BE2C (cell line): Measurements from ENCODE around the gene GABPB2. TPM values are rescaled to one million over a fixed set of nuclear protein-coding genes. Genes with fewer than 3 reads are reported as not detected.

Experiments
- DNase-seq: peaks from one replicate; pipeline ENCODE4 v3.0.0-alpha.2; 2020
- H3K27me3 ChIP-seq: fragments of 250-450 bp; sonication (Bioruptor Pico); 2 replicates; pipeline ENCODE4 v1.5.1; 2020; ENCODE audit warnings: mild to moderate bottlenecking
- H3K36me3 ChIP-seq: fragments of 250-450 bp; sonication (Bioruptor Pico); 2 replicates; pipeline ENCODE4 v1.5.1; 2020; ENCODE audit warnings: mild to moderate bottlenecking
- H3K4me1 ChIP-seq: fragments of 250-450 bp; sonication (Bioruptor Pico); 2 replicates; pipeline ENCODE4 v1.5.1; 2020
- H3K4me3 ChIP-seq: 2 replicates; pipeline ENCODE4 v1.5.1; 2011; ENCODE audit warnings: low read depth, low read length
- H3K9me3 ChIP-seq: fragments of 250-450 bp; sonication (Bioruptor Pico); 2 replicates; pipeline ENCODE4 v1.5.1; 2020
- polyA plus RNA-seq: library from polyadenylated mRNA; unstranded; fragments of >200 nt; gene quantifications from one replicate; pipeline ENCODE4 v1.2.1, GENCODE V29; 2012; ENCODE audit warnings: low read depth, missing spikeins; ENCODE audit not compliant: insufficient read length, insufficient read depth
- TF ChIP-seq, protein P1 (sequence below): IDR thresholded peaks from 2 replicates; pipeline ENCODE4 v1.5.1; 2012; ENCODE audit warnings: mild to moderate bottlenecking, low read depth, low read length

Gene GABPB2
- 1.9 TPM for polyA plus RNA-seq

DNA sequence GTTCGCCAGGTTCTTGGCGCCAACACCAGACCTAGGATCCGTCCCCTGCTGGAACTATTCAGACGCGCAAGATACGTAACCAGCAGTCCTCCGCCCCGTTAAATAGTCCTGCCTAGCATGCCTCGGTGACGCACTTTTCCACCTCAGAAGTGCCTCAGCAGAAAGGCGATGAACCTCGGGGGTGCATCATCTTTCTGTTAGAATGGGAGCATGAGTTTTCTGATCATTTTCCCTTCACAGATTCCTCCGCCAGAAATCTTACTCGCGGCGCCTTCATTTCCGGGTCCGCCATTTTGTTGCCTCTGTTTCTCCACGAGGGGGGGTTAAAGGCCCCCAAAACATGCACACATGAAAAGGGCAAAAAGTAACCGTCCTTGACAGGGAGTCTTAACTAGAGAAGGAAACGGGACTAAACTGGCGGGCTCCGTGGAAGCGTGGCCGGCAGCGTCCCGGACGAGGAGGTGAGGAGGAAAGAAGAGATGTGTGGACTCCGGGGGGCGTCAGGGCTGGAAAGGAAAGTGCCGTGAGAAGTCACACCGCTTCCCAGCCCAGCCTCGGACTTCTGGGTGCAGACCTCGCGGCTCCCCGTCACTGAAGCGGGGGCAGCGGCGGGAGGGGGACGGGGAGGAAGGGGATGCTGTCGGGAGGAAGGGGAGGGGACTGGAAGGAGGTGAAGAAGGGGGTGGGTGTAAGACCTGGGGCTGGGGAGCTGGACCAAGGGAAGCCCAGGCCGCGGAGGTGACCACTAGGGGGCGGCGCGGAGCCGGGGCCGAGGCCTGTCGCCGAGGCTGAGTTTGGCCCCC is at the start of gene GABPB2:
Gene GABPB2, plus strand, starts transcription at position 288 of the 803 bp plus-strand sequence. CDS start 17,429 bp downstream, outside the sequence.
- peak; percentile 93 for DNase-seq
- TF ChIP-seq, protein P1, sequence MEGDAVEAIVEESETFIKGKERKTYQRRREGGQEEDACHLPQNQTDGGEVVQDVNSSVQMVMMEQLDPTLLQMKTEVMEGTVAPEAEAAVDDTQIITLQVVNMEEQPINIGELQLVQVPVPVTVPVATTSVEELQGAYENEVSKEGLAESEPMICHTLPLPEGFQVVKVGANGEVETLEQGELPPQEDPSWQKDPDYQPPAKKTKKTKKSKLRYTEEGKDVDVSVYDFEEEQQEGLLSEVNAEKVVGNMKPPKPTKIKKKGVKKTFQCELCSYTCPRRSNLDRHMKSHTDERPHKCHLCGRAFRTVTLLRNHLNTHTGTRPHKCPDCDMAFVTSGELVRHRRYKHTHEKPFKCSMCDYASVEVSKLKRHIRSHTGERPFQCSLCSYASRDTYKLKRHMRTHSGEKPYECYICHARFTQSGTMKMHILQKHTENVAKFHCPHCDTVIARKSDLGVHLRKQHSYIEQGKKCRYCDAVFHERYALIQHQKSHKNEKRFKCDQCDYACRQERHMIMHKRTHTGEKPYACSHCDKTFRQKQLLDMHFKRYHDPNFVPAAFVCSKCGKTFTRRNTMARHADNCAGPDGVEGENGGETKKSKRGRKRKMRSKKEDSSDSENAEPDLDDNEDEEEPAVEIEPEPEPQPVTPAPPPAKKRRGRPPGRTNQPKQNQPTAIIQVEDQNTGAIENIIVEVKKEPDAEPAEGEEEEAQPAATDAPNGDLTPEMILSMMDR, result peak; percentile 84
- H3K9me3 ChIP-seq, result no peaks in the 10 kb centered on the region
- H3K4me1 ChIP-seq, result no peaks in the 10 kb centered on the region; the same call in 1 of the 2 replicates
- H3K36me3 ChIP-seq, result peaks cover 48% of the 10 kb centered on the region
- H3K4me3 ChIP-seq, result peak within 1 kb of the TSS; percentile 83
- H3K27me3 ChIP-seq, result no peaks in the 10 kb centered on the region

DNA sequence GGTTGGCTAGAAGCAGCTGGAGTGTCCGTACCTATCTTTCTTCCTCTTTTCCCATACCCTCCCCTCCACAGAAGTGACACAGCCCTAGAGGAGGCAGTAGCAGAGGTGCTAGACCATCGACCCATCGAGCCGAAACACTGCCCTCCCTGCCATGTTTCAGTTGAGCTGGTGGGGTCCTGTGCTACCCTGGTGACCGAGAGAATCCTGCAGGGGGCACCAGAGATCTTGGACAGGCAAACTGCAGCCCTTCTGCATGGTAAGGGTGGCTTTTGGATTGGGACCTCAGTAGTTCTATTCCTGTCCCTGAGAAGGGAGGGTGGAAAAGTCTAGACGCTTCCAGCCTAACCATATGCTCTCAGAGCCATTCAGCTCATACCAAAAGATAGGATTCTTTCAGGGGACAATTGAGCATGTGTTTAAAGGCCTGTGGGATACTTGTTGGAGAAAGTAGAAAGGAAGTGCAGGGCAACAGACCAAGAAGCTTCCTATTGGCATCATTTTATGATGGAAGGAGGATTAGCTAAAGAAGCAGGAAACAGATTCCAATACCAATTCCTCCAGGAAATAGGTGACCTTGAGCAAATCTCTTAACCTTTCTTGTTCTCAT is 45.9 kb upstream of the GABPB2 start:
- no peak overlapping the region for H3K4me3 ChIP-seq
- no peaks in the 10 kb centered on the region for H3K9me3 ChIP-seq
- H3K36me3 ChIP-seq, result peaks cover 2% of the 10 kb centered on the region; the same call in 1 of the 2 replicates
- H3K27me3 ChIP-seq, result no peaks in the 10 kb centered on the region
- TF ChIP-seq, protein P1, result peak; percentile 94
- H3K4me1 ChIP-seq, result no peaks in the 10 kb centered on the region
- peak; percentile 90 for DNase-seq

DNA sequence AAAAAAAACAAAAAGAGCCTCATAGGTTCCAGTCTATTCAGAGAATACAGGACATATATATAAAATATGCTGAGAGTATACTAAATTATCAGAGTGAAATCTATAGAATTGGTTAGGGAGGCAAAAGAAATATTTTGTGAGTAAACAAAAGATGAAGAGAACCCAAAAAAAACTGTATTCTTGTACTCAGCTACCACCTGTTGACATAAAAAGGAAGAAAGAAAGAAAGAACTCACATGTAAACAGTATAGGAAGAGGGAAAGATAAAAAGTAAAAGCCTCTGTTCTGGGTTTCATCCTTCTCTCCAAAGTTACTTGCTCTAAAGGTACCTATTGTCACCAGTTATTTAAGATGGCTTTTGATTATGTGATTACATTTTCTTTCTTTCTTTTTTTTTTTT is 44.1 kb upstream of the GABPB2 start:
- DNase-seq, result no peak
- H3K4me1 ChIP-seq, result no peaks in the 10 kb centered on the region
- TF ChIP-seq, protein P1, result no peak
- H3K4me3 ChIP-seq, result no peak overlapping the region
- H3K36me3 ChIP-seq, result peaks cover 2% of the 10 kb centered on the region
- H3K27me3 ChIP-seq, result no peaks in the 10 kb centered on the region
- no peaks in the 10 kb centered on the region for H3K9me3 ChIP-seq

DNA sequence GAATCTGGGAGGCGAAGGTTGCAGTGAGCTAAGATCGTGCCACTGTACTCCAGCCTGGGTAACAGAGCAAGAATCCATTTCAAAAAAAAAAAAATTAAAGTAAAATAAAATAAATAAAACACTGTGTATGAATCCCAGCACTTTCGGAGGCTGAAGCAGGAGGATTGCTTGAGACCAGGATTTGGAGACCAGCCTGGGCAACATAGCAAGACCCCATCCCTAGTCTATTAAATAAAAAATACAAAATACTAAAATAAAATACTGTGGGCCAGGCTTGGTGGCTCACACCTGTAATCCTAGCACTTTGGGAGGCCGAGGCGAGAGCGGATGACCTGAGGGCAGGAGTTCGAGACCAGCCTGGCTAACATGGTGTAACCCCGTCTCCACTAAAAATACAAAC is 38.4 kb upstream of the GABPB2 start:
- DNase-seq, result no peak
- Histone ChIP-seq H3K4me3 (no peak overlapping the region), H3K9me3 (no peaks in the 10 kb centered on the region), H3K36me3 (no peaks in the 10 kb centered on the region; the same call in none of the 2 replicates), H3K4me1 (no peaks in the 10 kb centered on the region), H3K27me3 (no peaks in the 10 kb centered on the region)
- TF ChIP-seq, protein P1, result no peak

DNA sequence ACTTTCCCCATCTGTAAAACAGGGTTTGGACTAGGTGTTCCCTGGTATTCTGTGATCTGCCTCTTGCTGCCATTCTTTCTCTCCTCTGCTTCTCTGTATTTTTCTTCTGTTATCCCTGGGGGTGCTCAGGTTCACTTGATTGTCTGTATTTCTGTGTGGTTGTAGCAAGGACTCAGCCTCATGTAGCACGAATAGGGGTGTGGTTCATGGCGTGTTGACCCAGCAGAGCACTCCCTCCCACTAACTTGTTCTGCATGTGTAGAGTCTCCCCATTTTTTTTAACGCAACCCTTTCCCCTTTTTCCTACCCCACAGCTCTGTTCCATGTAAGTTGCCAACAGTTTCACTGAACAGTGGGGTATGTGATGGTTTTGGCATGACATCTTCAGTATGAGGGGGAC is 35.4 kb upstream of the GABPB2 start:
- Histone ChIP-seq H3K4me3 (no peak overlapping the region), H3K27me3 (no peaks in the 10 kb centered on the region), H3K4me1 (no peaks in the 10 kb centered on the region), H3K36me3 (no peaks in the 10 kb centered on the region; the same call in none of the 2 replicates), H3K9me3 (no peaks in the 10 kb centered on the region; the same call in 1 of the 2 replicates)
- DNase-seq, result no peak
- TF ChIP-seq, protein P1, result no peak
